Measurements from ENCODE around the gene CAMK1D.
"Not testable (repeated sequence)": the region's sequence is repeated elsewhere in the genome, so short reads cannot be mapped to it uniquely, and the experiment has no call there.

DNA sequence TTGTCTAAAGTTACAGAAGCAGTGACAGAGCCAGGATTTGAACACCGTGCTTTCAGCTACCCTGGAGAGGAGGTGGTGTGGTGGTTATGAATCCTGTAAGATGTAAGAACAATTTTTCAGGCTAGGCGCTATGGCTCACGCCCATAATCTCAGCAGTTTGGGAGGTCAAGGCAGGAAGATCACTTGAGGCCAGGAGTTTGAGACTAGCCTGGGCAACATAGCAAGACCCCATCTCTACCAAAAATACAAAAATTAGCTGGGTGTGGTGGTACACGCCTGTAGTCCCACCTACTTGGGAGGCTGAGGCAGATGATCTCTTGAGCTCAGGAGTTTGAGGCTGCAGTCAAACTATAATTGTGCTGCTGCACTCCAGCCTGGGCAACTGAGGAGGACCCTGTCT lies 48.3 kb upstream of the CAMK1D start:
- TF ChIP-seq, protein P1, sequence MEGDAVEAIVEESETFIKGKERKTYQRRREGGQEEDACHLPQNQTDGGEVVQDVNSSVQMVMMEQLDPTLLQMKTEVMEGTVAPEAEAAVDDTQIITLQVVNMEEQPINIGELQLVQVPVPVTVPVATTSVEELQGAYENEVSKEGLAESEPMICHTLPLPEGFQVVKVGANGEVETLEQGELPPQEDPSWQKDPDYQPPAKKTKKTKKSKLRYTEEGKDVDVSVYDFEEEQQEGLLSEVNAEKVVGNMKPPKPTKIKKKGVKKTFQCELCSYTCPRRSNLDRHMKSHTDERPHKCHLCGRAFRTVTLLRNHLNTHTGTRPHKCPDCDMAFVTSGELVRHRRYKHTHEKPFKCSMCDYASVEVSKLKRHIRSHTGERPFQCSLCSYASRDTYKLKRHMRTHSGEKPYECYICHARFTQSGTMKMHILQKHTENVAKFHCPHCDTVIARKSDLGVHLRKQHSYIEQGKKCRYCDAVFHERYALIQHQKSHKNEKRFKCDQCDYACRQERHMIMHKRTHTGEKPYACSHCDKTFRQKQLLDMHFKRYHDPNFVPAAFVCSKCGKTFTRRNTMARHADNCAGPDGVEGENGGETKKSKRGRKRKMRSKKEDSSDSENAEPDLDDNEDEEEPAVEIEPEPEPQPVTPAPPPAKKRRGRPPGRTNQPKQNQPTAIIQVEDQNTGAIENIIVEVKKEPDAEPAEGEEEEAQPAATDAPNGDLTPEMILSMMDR (IDR thresholded peaks at IDR 0.05; ENCODE audit: control extremely low read depth in 1 of 3, insufficient read depth in 1 of 3, low read depth in 1 of 3, low read length in 3 of 3) = not testable (repeated sequence)
- not testable (repeated sequence) for TF ChIP-seq RFX5 (IDR thresholded peaks at IDR 0.05; ENCODE audit: borderline replicate concordance, low read depth, low read length); POLR2AphosphoS5 (IDR thresholded peaks at IDR 0.05; ENCODE audit: low read depth, low read length); EP300 (IDR thresholded peaks at IDR 0.05; ENCODE audit: borderline replicate concordance in 1 of 2, low read depth in 2 of 2, low read length in 2 of 2); POLR2A (IDR thresholded peaks at IDR 0.05; ENCODE audit: control extremely low read depth in 1 of 2, low read depth in 2 of 2, low read length in 2 of 2); CEBPB (IDR thresholded peaks at IDR 0.05; ENCODE audit: low read depth, low read length); SP2 (IDR thresholded peaks at IDR 0.05; ENCODE audit: low read length); PHF8 (conservative IDR thresholded peaks at IDR 0.05; ENCODE audit: low read depth, low read length)
- TF ChIP-seq, protein P2, sequence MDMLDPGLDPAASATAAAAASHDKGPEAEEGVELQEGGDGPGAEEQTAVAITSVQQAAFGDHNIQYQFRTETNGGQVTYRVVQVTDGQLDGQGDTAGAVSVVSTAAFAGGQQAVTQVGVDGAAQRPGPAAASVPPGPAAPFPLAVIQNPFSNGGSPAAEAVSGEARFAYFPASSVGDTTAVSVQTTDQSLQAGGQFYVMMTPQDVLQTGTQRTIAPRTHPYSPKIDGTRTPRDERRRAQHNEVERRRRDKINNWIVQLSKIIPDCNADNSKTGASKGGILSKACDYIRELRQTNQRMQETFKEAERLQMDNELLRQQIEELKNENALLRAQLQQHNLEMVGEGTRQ (IDR thresholded peaks at IDR 0.05; ENCODE audit: low read length) = not testable (repeated sequence)
- TF ChIP-seq, protein P3, sequence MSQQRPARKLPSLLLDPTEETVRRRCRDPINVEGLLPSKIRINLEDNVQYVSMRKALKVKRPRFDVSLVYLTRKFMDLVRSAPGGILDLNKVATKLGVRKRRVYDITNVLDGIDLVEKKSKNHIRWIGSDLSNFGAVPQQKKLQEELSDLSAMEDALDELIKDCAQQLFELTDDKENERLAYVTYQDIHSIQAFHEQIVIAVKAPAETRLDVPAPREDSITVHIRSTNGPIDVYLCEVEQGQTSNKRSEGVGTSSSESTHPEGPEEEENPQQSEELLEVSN (IDR thresholded peaks at IDR 0.05) = not testable (repeated sequence)

Data from H1 (cell line).